SK-N-SH (cell line): ENCODE measurements around the gene F5. TPM values are rescaled to one million over a fixed set of nuclear protein-coding genes. Genes with fewer than 3 reads are reported as not detected.

Experiments
- CTCF ChIA-PET: fragments of 300-600, 350-600 bp; formaldehyde crosslinking; extraction: SDS; loops from one replicate; lab custom pipeline; 2021; lab: Yijun Ruan, JAX
- POLR2A ChIA-PET: fragments of 350-600 bp; sonication (Branson Sonifier 250); formaldehyde crosslinking; extraction: SDS; loops from one replicate; lab custom pipeline; 2020; ENCODE audit warnings: antibody characterized with exemption, inconsistent platforms; lab: Yijun Ruan, JAX
- DNase-seq: peaks from one replicate; pipeline ENCODE4 v3.0.0; 2012
- H2AFZ ChIP-seq: fragments of 200-600 bp; sonication (generic); 2 replicates; pipeline ENCODE4 v1.8.1; 2016; ENCODE audit warnings: antibody characterized with exemption, mild to moderate bottlenecking, low read depth
- H3F3A ChIP-seq: fragments of 200-600 bp; sonication (generic); replicated peaks from 2 replicates; pipeline ENCODE3; 2016; ENCODE audit warnings: antibody characterized with exemption, mild to moderate bottlenecking; ENCODE audit not compliant: insufficient read depth
- H3K27ac ChIP-seq, 2 experiments: fragments of 200-500 bp in 1 of 2; fragments of 200-600 bp in 1 of 2; sonication (Bioruptor generic) in 1 of 2; sonication (generic), shearing (Covaris generic) in 1 of 2; 2 replicates each; pipeline versions ENCODE4 v1.5.1 to v1.6.1; 2014 to 2016; ENCODE audit warnings: low read depth in 2 of 2, inconsistent platforms in 1 of 2, low read length in 1 of 2, mild to moderate bottlenecking in 1 of 2, mixed read lengths in 1 of 2
- H3K27me3 ChIP-seq: fragments of 200-600 bp; sonication (generic), shearing (Covaris generic); 2 replicates; pipeline ENCODE4 v1.6.1; 2016; ENCODE audit warnings: mixed run types; ENCODE audit not compliant: insufficient read depth
- H3K36me3 ChIP-seq, 2 experiments: fragments of 200-500 bp in 1 of 2; fragments of 200-600 bp in 1 of 2; sonication (Bioruptor generic) in 1 of 2; sonication (generic) in 1 of 2; replicated peaks in 1 of 2; 2 replicates each; pipeline versions ENCODE3 to v1.5.1; 2014 to 2016; ENCODE audit warnings: low read length in 1 of 2, mild to moderate bottlenecking in 1 of 2; ENCODE audit not compliant: insufficient read depth in 2 of 2, control insufficient read depth in 1 of 2
- H3K4me1 ChIP-seq, 2 experiments: fragments of 200-500 bp in 1 of 2; fragments of 200-600 bp in 1 of 2; sonication (Bioruptor generic) in 1 of 2; sonication (generic), shearing (Covaris generic) in 1 of 2; 2 replicates each; pipeline versions ENCODE4 v1.5.1 to v1.6.1; 2014 to 2016; ENCODE audit warnings: low read depth in 1 of 2, low read length in 1 of 2, mixed run types in 1 of 2; ENCODE audit not compliant: insufficient read depth in 2 of 2, control insufficient read depth in 1 of 2
- H3K4me2 ChIP-seq: fragments of 200-600 bp; sonication (generic), shearing (Covaris generic); 2 replicates; pipeline ENCODE4 v1.6.1; 2017; ENCODE audit warnings: mixed run types
- H3K4me3 ChIP-seq, 2 experiments: fragments of 200-500 bp in 1 of 2; fragments of 200-600 bp in 1 of 2; sonication (Bioruptor generic) in 1 of 2; sonication (generic), shearing (Covaris generic) in 1 of 2; 2 replicates each; pipeline versions ENCODE4 v1.5.1 to v1.8.1; 2014 to 2016; ENCODE audit warnings: low read depth in 2 of 2, inconsistent platforms in 1 of 2, low read length in 1 of 2, mild to moderate bottlenecking in 1 of 2, mixed read lengths in 1 of 2, moderate library complexity in 1 of 2
- H3K79me2 ChIP-seq: fragments of 200-600 bp; sonication (generic); 2 replicates; pipeline ENCODE4 v1.8.1; 2017; ENCODE audit warnings: mild to moderate bottlenecking; ENCODE audit not compliant: insufficient read depth
- H3K9ac ChIP-seq: fragments of 200-600 bp; sonication (generic); 2 replicates; pipeline ENCODE4 v1.6.1; 2017; ENCODE audit warnings: mixed run types
- H3K9me2 ChIP-seq: fragments of 200-600 bp; sonication (generic); 2 replicates; pipeline ENCODE4 v1.6.1; 2017; ENCODE audit warnings: mixed run types
- H3K9me3 ChIP-seq: fragments of 200-600 bp; sonication (generic); 2 replicates; pipeline ENCODE4 v1.6.1; 2017; ENCODE audit warnings: mixed run types, mild to moderate bottlenecking, moderate library complexity
- H4K20me1 ChIP-seq: fragments of 200-600 bp; sonication (generic); 2 replicates; pipeline ENCODE4 v1.6.1; 2017; ENCODE audit warnings: mild to moderate bottlenecking, mixed run types; ENCODE audit not compliant: insufficient read depth
- GABPA ChIP-seq: IDR thresholded peaks from 2 replicates; pipeline ENCODE4 v1.4.0; 2012; ENCODE audit warnings: low read depth, mild to moderate bottlenecking
- JUND ChIP-seq: IDR thresholded peaks from 2 replicates; pipeline ENCODE4 v1.4.0; 2012
- MAX ChIP-seq: IDR thresholded peaks from 2 replicates; pipeline ENCODE4 v1.4.0; 2012; ENCODE audit warnings: low read depth
- MEF2A ChIP-seq: IDR thresholded peaks from 2 replicates; pipeline ENCODE4 v1.4.0; 2012; ENCODE audit warnings: low read depth, borderline replicate concordance
- RAD21 ChIP-seq: IDR thresholded peaks from 2 replicates; pipeline ENCODE4 v1.6.1; 2012; ENCODE audit warnings: mild to moderate bottlenecking, low read length
- TAF1 ChIP-seq: IDR thresholded peaks from 2 replicates; pipeline ENCODE4 v1.6.1; 2012; ENCODE audit warnings: low read depth, mild to moderate bottlenecking, low read length, moderate library complexity, borderline replicate concordance
- TEAD4 ChIP-seq: IDR thresholded peaks from 2 replicates; pipeline ENCODE4 v1.4.0; 2012; ENCODE audit warnings: mild to moderate bottlenecking, borderline replicate concordance; ENCODE audit not compliant: insufficient read depth
- WGBS: methylation state at CpG from one replicate; pipeline ENCODE4 v1.1.6; 2017; ENCODE audit warnings: low lambda C conversion rate; 5-methylcytosine and 5-hydroxymethylcytosine counted together
- polyA plus RNA-seq, 3 experiments: library from polyadenylated mRNA; depleted of rRNA; stranded (reverse); fragments of >200 nt; gene quantifications; 2 replicates each; pipeline ENCODE4 v1.2.3, GENCODE V29; 2012
- TF ChIP-seq, protein P1 (sequence below): IDR thresholded peaks from 2 replicates; pipeline ENCODE4; 2012
- TF ChIP-seq, protein P2 (sequence below): IDR thresholded peaks from 2 replicates; pipeline ENCODE4 v1.6.1; 2012; ENCODE audit warnings: mild to moderate bottlenecking, low read depth, low read length, moderate library complexity

Gene F5
- polyA plus RNA-seq, 1 of the 3 experiments (the other 2 are of a cell fraction), result under 0.01 TPM

- H3K4me1 ChIP-seq, result no peaks in the 10 kb centered on the region; a peak in 1 of 4 replicates
- no peak overlapping the region for H3K4me3 ChIP-seq
- no peaks in the 10 kb centered on the region for H3K79me2 ChIP-seq
- no peaks in the 10 kb centered on the region for H3K27me3 ChIP-seq
- TF ChIP-seq GABPA (no peak), TAF1 (no peak)
- TF ChIP-seq, all 33 proteins: peak for 0
- ChIA-PET CTCF (interaction anchor here (0.8 to 2.1 kb wide), 2 partner anchors 16 to 22 kb away, joined by 3 to 10 read pairs; no protein-coding TSS in a partner anchor), POLR2A (no interaction called here)
- H3K27ac ChIP-seq, result no peak overlapping the region
- DNase-seq, result no peak
- H3K9me3 ChIP-seq, result no peaks in the 10 kb centered on the region
- H3K9ac ChIP-seq, result no peak overlapping the region
- no peaks in the 10 kb centered on the region for H3F3A ChIP-seq
- H3K4me2 ChIP-seq, result no peak overlapping the region
- no peak overlapping the region for H2AFZ ChIP-seq
- no peaks in the 10 kb centered on the region for H3K36me3 ChIP-seq
- no peaks in the 10 kb centered on the region for H4K20me1 ChIP-seq
- 42% methylated on average over 3 of the region's 3 CpGs for WGBS
- no peaks in the 10 kb centered on the region for H3K9me2 ChIP-seq
Observed at GRCh38 chr1:169530448-169530847, 55.8 kb downstream of the F5 start.

GRCh38 chr1:169529068-169529642 is 57.1 kb downstream of the F5 start:
- H3K27me3 ChIP-seq, result no peaks in the 10 kb centered on the region
- H3K36me3 ChIP-seq, result no peaks in the 10 kb centered on the region
- no peaks in the 10 kb centered on the region for H3K79me2 ChIP-seq
- TF ChIP-seq JUND (no peak), MEF2A (no peak), TEAD4 (no peak), TAF1 (no peak), RAD21 (no peak), MAX (no peak)
- TF ChIP-seq, protein P1, sequence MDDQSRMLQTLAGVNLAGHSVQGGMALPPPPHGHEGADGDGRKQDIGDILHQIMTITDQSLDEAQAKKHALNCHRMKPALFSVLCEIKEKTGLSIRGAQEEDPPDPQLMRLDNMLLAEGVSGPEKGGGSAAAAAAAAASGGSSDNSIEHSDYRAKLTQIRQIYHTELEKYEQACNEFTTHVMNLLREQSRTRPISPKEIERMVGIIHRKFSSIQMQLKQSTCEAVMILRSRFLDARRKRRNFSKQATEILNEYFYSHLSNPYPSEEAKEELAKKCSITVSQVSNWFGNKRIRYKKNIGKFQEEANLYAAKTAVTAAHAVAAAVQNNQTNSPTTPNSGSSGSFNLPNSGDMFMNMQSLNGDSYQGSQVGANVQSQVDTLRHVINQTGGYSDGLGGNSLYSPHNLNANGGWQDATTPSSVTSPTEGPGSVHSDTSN, result no peak
- TF ChIP-seq, protein P2, sequence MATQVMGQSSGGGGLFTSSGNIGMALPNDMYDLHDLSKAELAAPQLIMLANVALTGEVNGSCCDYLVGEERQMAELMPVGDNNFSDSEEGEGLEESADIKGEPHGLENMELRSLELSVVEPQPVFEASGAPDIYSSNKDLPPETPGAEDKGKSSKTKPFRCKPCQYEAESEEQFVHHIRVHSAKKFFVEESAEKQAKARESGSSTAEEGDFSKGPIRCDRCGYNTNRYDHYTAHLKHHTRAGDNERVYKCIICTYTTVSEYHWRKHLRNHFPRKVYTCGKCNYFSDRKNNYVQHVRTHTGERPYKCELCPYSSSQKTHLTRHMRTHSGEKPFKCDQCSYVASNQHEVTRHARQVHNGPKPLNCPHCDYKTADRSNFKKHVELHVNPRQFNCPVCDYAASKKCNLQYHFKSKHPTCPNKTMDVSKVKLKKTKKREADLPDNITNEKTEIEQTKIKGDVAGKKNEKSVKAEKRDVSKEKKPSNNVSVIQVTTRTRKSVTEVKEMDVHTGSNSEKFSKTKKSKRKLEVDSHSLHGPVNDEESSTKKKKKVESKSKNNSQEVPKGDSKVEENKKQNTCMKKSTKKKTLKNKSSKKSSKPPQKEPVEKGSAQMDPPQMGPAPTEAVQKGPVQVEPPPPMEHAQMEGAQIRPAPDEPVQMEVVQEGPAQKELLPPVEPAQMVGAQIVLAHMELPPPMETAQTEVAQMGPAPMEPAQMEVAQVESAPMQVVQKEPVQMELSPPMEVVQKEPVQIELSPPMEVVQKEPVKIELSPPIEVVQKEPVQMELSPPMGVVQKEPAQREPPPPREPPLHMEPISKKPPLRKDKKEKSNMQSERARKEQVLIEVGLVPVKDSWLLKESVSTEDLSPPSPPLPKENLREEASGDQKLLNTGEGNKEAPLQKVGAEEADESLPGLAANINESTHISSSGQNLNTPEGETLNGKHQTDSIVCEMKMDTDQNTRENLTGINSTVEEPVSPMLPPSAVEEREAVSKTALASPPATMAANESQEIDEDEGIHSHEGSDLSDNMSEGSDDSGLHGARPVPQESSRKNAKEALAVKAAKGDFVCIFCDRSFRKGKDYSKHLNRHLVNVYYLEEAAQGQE, result no peak
- WGBS, result 34% methylated on average over 3 of the region's 3 CpGs
- H3K4me3 ChIP-seq, result no peak overlapping the region
- ChIA-PET POLR2A (no interaction called here), CTCF (interaction anchor here (1.0 kb wide), 1 partner anchor 106 kb away, joined by 3 read pairs; no protein-coding TSS in a partner anchor)
- no peak overlapping the region for H3K9ac ChIP-seq
- H3K9me2 ChIP-seq, result no peaks in the 10 kb centered on the region
- no peak overlapping the region for H3K27ac ChIP-seq
- H2AFZ ChIP-seq, result no peak overlapping the region
- no peak for DNase-seq
- H4K20me1 ChIP-seq, result no peaks in the 10 kb centered on the region
- no peaks in the 10 kb centered on the region for H3K9me3 ChIP-seq
- no peaks in the 10 kb centered on the region for H3F3A ChIP-seq
- no peak overlapping the region for H3K4me2 ChIP-seq
- H3K4me1 ChIP-seq, result no peaks in the 10 kb centered on the region; a peak in 1 of 4 replicates
